RWPE2 (cell line): ENCODE data around the gene CFDP1.

Source experiments
- ATAC-seq: fragments of 200-7000 bp; cut with Tn5 transposase; 3 replicates; pipeline ENCODE4 v1.9.1; 2021; ENCODE audit warnings: low read depth
- DNase-seq: peaks from one replicate; pipeline ENCODE4 v3.0.0-alpha.2; 2020; ENCODE audit warnings: low spot score
- H3K27ac ChIP-seq: fragments of 450-650 bp; 2 replicates; pipeline ENCODE4 v1.5.1; 2017; ENCODE audit warnings: mild to moderate bottlenecking; ENCODE audit not compliant: poor library complexity, severe bottlenecking
- H3K27me3 ChIP-seq: fragments of 250-450 bp; sonication (Bioruptor Pico); 2 replicates; pipeline ENCODE4 v1.5.1; 2021; ENCODE audit warnings: mild to moderate bottlenecking, moderate library complexity; ENCODE audit not compliant: insufficient read depth, poor library complexity, severe bottlenecking
- H3K36me3 ChIP-seq: fragments of 250-450 bp; sonication (Bioruptor Pico); 2 replicates; pipeline ENCODE4 v1.5.1; 2020; ENCODE audit warnings: low read depth, mild to moderate bottlenecking, moderate library complexity
- H3K4me1 ChIP-seq: fragments of 250-450 bp; sonication (Bioruptor Pico); 2 replicates; pipeline ENCODE4 v1.5.1; 2021; ENCODE audit warnings: mild to moderate bottlenecking, moderate library complexity; ENCODE audit not compliant: insufficient read depth, poor library complexity, severe bottlenecking
- H3K4me3 ChIP-seq: fragments of 250-450 bp; sonication (Bioruptor Pico); 2 replicates; pipeline ENCODE4 v1.5.1; 2021; ENCODE audit warnings: mild to moderate bottlenecking, moderate library complexity; ENCODE audit not compliant: severe bottlenecking
- H3K9me3 ChIP-seq: fragments of 250-450 bp; sonication (Bioruptor Pico); 2 replicates; pipeline ENCODE4 v1.5.1; 2021; ENCODE audit warnings: mild to moderate bottlenecking, moderate library complexity; ENCODE audit not compliant: severe bottlenecking
- CTCF ChIP-seq: fragments of 450-650 bp; IDR thresholded peaks from one replicate; pipeline ENCODE4 v1.5.1; 2017; ENCODE audit warnings: mild to moderate bottlenecking, moderate library complexity; ENCODE audit not compliant: poor library complexity, severe bottlenecking

Gene CFDP1

GRCh38 chr16:75462806-75463205 lies 29.5 kb upstream of the CFDP1 start:
- H3K27ac ChIP-seq: peak overlapping the region; percentile 57
- DNase-seq (no peak), ATAC-seq (no peak)
- H3K4me3 ChIP-seq: peak overlapping the region; percentile 95
- peaks cover 9% of the 10 kb centered on the region for H3K4me1 ChIP-seq
- no peaks in the 10 kb centered on the region for H3K9me3 ChIP-seq
- TF ChIP-seq CTCF: no peak
- no peaks in the 10 kb centered on the region for H3K27me3 ChIP-seq
- peaks cover 11% of the 10 kb centered on the region; the same call in 1 of the 2 replicates for H3K36me3 ChIP-seq

- Histone ChIP-seq H3K4me3 (no peak overlapping the region), H3K4me1 (peaks cover 9% of the 10 kb centered on the region), H3K36me3 (peaks cover 11% of the 10 kb centered on the region; the same call in 1 of the 2 replicates), H3K27ac (no peak overlapping the region), H3K9me3 (no peaks in the 10 kb centered on the region), H3K27me3 (no peaks in the 10 kb centered on the region)
- ATAC-seq (no peak), DNase-seq (no peak)
- no peak for TF ChIP-seq CTCF
These were observed 28.3 kb upstream of the CFDP1 start for GRCh38 chr16:75461575-75461974.

- Histone ChIP-seq H3K27ac (no peak overlapping the region), H3K4me1 (peaks cover 9% of the 10 kb centered on the region), H3K4me3 (no peak overlapping the region), H3K27me3 (no peaks in the 10 kb centered on the region), H3K36me3 (peaks cover 11% of the 10 kb centered on the region; the same call in 1 of the 2 replicates), H3K9me3 (no peaks in the 10 kb centered on the region)
- TF ChIP-seq CTCF: no peak
- DNase-seq: no peak
- no peak for ATAC-seq
These were observed 27.1 kb upstream of the CFDP1 start for GRCh38 chr16:75460446-75460845.

GRCh38 chr16:75459691-75460090 lies 26.4 kb upstream of the CFDP1 start:
- Histone ChIP-seq H3K9me3 (no peaks in the 10 kb centered on the region), H3K36me3 (peaks cover 11% of the 10 kb centered on the region; the same call in 1 of the 2 replicates), H3K27me3 (no peaks in the 10 kb centered on the region), H3K4me1 (peaks cover 9% of the 10 kb centered on the region), H3K4me3 (no peak overlapping the region), H3K27ac (no peak overlapping the region)
- ATAC-seq (no peak), DNase-seq (no peak)
- TF ChIP-seq CTCF: no peak

- no peak for TF ChIP-seq CTCF
- H3K27ac ChIP-seq: no peak overlapping the region
- ATAC-seq: no peak
These were observed 25.1 kb upstream of the CFDP1 start for GRCh38 chr16:75458439-75458838.

More at GRCh38 chr16:75458439-75458838, 25.1 kb upstream of the CFDP1 start:
- Histone ChIP-seq H3K27me3 (no peaks in the 10 kb centered on the region), H3K36me3 (peaks cover 11% of the 10 kb centered on the region; the same call in 1 of the 2 replicates), H3K4me1 (peaks cover 9% of the 10 kb centered on the region), H3K9me3 (no peaks in the 10 kb centered on the region), H3K4me3 (no peak overlapping the region)
- DNase-seq: no peak
